GM12801 (cell line): Measurements from ENCODE around the gene POGLUT2.

Source experiments
- TF ChIP-seq, protein P1 (sequence below): IDR thresholded peaks from one replicate; pipeline ENCODE4 v1.5.1; 2011; ENCODE audit warnings: control low read depth; ENCODE audit not compliant: insufficient read length; ENCODE audit errors: extremely low read depth

POGLUT2 gene

DNA sequence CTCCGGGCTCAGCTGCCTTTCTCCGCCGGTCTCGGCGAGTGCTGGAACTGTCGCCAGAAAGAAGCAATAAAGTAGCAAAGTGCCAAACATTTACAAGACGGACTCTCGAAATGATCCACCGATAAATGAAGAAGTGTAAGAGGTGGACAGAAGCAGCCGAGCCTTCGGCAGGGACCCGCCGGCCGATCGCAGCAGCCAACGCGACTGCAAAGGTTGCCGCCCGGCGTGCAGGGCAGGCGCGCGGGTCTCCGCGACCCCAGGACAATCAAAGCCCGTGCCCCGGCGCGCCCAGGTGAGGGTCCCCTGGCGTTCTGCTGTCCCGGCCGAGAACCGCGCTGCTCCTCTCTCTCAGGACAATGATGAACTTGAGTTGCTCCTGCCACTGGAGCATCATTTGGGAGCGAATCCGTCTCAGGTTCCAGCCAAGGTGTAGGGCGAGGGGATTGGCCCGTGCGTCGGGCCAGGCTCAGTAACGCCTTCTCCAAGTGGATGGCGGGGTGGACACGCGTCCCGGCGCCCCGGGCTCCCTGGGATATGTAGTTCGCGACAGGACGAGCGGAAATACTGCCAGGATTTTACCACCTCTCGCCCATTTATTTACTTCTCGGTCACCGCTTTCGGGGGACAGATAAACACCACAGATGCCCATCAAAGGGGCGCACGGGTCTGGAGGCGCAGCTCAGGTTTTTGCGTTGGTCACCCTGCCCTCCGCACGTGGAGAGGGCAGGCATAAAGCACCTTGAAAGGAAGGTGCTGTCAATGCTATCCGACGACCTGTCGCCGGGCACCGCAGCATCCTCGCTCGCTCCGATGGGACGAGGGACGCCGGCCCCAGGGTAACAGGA, at the start of gene POGLUT2, which contains the start of gene BIVM:
TSS of gene POGLUT2 (minus strand) at position 396 of the 845 bp plus-strand sequence. CDS start at position 90, 306 bp downstream.
TSS of gene BIVM (plus strand) at position 539 of the 845 bp plus-strand sequence. CDS start 8,149 bp downstream, outside the sequence.
- TF ChIP-seq, protein P1, sequence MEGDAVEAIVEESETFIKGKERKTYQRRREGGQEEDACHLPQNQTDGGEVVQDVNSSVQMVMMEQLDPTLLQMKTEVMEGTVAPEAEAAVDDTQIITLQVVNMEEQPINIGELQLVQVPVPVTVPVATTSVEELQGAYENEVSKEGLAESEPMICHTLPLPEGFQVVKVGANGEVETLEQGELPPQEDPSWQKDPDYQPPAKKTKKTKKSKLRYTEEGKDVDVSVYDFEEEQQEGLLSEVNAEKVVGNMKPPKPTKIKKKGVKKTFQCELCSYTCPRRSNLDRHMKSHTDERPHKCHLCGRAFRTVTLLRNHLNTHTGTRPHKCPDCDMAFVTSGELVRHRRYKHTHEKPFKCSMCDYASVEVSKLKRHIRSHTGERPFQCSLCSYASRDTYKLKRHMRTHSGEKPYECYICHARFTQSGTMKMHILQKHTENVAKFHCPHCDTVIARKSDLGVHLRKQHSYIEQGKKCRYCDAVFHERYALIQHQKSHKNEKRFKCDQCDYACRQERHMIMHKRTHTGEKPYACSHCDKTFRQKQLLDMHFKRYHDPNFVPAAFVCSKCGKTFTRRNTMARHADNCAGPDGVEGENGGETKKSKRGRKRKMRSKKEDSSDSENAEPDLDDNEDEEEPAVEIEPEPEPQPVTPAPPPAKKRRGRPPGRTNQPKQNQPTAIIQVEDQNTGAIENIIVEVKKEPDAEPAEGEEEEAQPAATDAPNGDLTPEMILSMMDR = no peak

DNA sequence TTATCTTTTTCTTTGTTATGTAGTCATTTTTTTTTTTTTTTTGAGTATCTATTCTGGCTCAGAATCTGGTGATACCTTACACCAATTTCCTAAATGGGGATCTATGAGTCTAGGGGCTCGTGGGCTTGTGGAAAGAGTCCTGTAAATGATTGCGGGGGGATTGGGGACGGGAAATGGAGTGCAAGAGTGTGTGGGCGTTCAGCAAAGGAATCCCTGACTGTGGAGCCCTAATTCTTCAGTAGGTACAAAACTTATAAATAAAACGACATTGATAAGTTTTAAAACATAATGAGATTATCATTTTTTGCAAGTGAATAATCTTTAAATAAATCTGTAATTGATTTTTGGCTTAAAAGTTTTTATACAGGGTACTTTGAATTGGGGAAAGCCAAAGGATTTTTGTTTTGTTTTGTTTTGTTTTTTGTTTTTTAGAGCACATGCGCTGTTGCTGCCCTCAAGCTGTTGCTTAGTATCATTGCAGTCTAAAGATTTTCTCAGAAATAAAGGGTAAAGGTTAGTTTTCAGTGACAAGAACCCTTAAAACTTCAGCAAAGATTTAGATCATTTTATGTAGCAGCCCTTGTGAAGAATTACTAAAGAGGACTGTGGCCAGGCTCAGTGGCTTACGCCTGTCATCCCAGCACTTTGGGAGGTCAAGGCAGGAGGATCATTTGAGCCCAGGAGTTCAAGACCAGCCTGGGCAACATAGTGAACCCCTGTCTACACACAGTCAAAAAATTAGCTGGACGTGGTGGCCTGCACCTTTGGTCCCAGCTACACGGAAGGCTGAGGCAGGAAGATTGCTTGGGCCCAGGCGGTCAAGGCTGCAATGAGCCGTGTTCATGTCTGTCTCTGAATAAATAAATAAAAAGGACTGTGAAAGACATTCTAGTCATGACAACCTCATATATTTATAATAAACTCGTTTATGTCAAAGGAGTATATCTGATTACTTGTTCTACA, 48.8 kb upstream of the POGLUT2 start:
- TF ChIP-seq, protein P1 = no peak

DNA sequence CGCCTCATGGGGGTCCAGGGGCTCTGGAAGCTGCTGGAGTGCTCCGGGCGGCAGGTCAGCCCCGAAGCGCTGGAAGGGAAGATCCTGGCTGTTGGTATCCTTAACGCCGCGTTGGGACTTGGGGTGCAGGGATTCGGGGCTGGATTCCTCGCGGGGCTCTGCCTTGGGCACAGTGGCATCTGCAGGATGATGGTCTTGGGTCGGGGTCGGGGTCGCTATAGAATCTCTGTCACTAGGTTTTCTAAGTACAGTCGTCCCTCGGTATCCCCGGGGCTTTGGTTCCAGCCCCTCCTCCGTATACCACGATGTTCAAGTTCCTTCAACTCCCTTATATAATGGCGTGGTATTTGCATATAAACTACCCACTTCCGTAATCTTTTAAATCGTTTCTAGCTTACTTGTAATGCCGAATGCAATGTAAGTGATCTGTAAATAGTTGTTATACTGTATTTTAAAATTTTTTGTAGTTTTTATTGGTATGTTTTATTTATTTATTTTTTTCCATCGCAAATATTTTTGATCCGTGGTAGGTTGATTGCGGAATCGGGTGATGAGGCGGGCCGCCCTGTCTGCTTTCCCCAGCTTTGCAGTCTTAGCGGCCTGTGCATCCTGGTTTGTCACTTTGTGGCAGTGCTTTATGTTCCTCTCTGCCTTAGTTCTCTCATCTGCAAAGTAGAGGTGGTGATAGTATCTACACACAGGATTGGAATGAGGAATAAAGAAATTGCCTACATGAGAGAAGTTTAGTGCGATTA, 47.7 kb upstream of the POGLUT2 start:
- TF ChIP-seq, protein P1 = no peak

DNA sequence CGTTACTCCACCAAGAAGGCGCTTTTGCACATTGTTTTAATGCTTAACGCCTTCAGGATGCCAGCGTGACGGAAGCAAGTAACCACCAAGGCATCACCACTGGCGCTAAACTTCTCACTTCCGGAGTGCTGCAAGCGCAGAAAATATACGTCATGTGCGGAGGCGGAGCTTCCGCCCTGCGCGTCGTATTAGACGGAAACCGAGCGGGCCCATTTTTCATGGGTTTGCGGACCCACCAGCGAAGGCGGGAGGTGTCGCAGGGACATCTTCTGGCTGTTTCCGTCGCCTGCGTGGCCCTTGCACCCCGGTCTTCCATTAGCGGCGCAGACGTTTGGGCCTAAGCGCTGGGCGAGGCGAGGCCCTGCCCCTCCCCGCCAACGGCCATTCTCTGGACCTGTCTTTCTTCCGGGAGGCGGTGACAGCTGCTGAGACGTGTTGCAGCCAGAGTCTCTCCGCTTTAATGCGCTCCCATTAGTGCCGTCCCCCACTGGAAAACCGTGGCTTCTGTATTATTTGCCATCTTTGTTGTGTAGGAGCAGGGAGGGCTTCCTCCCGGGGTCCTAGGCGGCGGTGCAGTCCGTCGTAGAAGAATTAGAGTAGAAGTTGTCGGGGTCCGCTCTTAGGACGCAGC, 47.0 kb upstream of the POGLUT2 start, which contains the start of gene ERCC5:
TSS of gene ERCC5 (plus strand) at position 403 of the 631 bp plus-strand sequence. CDS start 235 bp downstream, outside the sequence.
- TF ChIP-seq, protein P1 = no peak

DNA sequence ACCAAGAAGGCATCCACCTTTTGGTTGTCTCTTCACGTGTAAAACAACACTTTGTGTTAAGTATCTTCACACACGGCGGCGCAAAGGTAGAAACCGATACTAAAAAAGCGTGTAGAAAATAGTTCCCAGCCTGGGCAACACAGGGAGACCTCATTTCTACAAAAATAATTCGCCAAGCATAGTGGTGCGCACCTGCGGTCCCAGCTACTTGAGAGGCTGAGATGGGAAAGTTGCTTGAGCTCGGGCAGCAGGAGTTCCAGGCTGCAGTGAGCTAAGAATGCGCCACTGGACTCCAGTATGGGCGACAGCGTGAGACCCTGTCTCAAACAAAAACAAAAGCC, 46.5 kb upstream of the POGLUT2 start:
- TF ChIP-seq, protein P1 = no peak

DNA sequence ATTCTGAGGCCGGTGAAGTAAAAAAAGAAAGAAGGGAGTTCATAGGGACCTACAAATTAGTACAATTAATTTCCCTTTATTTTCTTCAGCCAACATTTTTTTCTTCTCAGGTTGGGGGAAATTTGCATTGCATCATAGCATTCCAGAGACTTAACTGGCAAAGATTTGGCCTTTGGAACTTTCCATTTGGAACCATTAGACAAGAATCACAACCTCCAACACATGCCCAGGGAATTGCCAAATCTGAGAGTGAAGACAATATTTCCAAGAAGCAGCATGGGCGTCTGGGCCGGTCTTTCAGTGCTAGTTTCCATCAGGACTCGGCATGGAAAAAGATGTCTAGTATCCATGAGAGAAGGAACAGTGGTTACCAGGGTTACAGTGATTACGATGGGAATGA, 40.7 kb upstream of the POGLUT2 start:
- TF ChIP-seq, protein P1 = no peak
